Chondrocyte (in vitro differentiated cells): ENCODE results near the gene XPNPEP2. TPM values are rescaled to one million over a fixed set of nuclear protein-coding genes. Genes with fewer than 3 reads are reported as not detected.

ENCODE experiments used
- DNase-seq: peaks from one replicate; pipeline ENCODE4 v3.0.0; 2021; ENCODE audit warnings: mixed read lengths, low spot score
- H3K27ac Mint-ChIP-seq: one replicate; pipeline ENCODE4 v1.8.0; 2021; ENCODE audit warnings: mild to moderate bottlenecking, moderate library complexity, mixed read lengths; ENCODE audit not compliant: unreplicated experiment
- H3K27me3 Mint-ChIP-seq: 2 replicates; pipeline ENCODE4 v1.8.0; 2021; ENCODE audit warnings: low read depth, mixed read lengths
- H3K36me3 Mint-ChIP-seq: 2 replicates; pipeline ENCODE4 v1.8.0; 2021; ENCODE audit warnings: low read depth, mixed read lengths
- H3K4me1 Mint-ChIP-seq: 2 replicates; pipeline ENCODE4 v1.8.0; 2021; ENCODE audit warnings: low read depth, mild to moderate bottlenecking, mixed read lengths
- H3K4me3 Mint-ChIP-seq: one replicate; pipeline ENCODE4 v1.8.0; 2021; ENCODE audit warnings: mild to moderate bottlenecking, moderate library complexity, mixed read lengths; ENCODE audit not compliant: unreplicated experiment
- H3K9me3 Mint-ChIP-seq: 2 replicates; pipeline ENCODE4 v1.8.0; 2021; ENCODE audit warnings: low read depth, mixed read lengths
- total RNA-seq: library from RNA; stranded (reverse); gene quantifications from 3 replicates; pipeline ENCODE4 v1.2.1, GENCODE V29; 2021
- TF ChIP-seq, protein P1 (sequence below): fragments of 200-600 bp; sonication (generic); IDR thresholded peaks from 2 replicates; pipeline ENCODE4 v1.5.0; 2021; ENCODE audit warnings: antibody characterized with exemption, mild to moderate bottlenecking, moderate library complexity

The XPNPEP2 gene
- total RNA-seq, 1 donor from 2014 or later = not detected

DNA sequence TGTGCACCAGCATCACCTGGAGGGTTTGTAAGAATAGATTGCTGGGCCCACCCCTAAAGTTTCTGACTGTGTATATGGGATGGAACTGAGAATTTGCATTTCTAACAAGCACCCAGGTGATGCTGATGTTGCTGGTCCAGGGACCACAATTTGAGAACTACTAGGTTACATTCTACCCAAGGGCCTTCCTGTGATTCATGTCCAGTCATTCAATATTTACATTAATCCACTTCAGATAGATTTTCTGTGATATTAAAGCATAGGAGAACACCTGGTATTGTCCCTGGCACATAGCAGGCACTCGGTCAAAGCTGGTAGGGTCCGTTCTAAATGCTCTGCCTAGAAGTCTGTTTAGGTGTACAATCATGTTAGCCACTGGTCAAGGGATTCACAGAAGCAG, 19.5 kb upstream of the XPNPEP2 start:
- H3K4me3 Mint-ChIP-seq = no peak overlapping the region
- H3K9me3 Mint-ChIP-seq = no peaks in the 10 kb centered on the region
- no peak for DNase-seq
- H3K27ac Mint-ChIP-seq = no peak overlapping the region
- no peaks in the 10 kb centered on the region for H3K4me1 Mint-ChIP-seq
- H3K36me3 Mint-ChIP-seq = no peaks in the 10 kb centered on the region
- TF ChIP-seq, protein P1, sequence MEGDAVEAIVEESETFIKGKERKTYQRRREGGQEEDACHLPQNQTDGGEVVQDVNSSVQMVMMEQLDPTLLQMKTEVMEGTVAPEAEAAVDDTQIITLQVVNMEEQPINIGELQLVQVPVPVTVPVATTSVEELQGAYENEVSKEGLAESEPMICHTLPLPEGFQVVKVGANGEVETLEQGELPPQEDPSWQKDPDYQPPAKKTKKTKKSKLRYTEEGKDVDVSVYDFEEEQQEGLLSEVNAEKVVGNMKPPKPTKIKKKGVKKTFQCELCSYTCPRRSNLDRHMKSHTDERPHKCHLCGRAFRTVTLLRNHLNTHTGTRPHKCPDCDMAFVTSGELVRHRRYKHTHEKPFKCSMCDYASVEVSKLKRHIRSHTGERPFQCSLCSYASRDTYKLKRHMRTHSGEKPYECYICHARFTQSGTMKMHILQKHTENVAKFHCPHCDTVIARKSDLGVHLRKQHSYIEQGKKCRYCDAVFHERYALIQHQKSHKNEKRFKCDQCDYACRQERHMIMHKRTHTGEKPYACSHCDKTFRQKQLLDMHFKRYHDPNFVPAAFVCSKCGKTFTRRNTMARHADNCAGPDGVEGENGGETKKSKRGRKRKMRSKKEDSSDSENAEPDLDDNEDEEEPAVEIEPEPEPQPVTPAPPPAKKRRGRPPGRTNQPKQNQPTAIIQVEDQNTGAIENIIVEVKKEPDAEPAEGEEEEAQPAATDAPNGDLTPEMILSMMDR = no peak
- peaks cover 21% of the 10 kb centered on the region for H3K27me3 Mint-ChIP-seq

DNA sequence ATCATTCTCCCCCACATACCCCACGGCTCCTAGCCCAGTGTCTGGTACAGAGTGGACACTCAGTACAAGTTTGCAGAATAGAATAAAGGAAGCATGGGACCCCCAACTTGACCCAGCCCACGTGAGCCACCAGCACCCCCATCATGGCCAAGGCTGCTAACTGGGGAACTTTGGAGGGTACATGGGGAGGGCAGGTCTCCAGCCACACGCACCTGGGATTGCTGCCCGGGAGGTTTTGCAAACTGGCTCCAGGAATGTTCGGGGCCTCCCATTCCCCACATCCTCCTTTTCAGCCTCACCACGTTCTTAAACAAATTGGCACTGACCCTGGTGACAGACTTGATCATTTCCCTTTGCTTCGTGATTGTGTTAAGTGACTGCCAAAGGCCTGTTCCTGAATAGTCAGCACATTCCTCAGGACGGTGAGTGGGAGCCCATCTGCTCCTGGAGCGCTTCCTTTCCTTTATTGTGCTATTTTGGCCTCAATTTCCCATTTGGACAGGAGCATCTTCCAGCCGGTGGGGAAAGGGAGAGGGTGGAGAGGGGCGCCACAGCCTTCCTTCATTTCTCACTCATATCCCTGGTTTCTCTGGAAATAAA, 18.7 kb upstream of the XPNPEP2 start:
- Mint-ChIP-seq H3K9me3 (no peaks in the 10 kb centered on the region), H3K36me3 (no peaks in the 10 kb centered on the region), H3K27ac (no peak overlapping the region), H3K4me1 (no peaks in the 10 kb centered on the region), H3K4me3 (no peak overlapping the region), H3K27me3 (peaks cover 27% of the 10 kb centered on the region)
- TF ChIP-seq, protein P1 = no peak
- DNase-seq = no peak

DNA sequence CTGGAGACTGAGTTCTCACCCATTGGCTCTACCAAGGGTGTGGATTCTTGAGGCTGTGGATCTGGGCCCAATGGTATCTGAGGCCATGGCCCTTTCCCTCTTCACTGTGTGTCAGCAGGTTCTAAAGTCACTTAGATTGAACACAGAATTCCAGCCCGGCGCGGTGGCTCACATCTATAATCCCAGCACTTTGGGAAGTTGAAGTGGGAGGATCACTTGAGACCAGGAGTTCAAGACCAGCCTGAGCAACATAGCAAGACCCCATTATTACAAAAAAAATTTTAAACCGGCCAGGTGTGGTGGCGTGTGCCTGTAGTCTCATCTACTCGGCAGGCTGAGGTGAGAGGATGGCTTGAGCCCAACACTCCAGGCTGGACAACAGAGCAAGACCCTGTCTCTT, 18.0 kb upstream of the XPNPEP2 start:
- no peaks in the 10 kb centered on the region for H3K36me3 Mint-ChIP-seq
- H3K4me3 Mint-ChIP-seq = no peak overlapping the region
- DNase-seq = no peak
- H3K9me3 Mint-ChIP-seq = no peaks in the 10 kb centered on the region
- H3K27ac Mint-ChIP-seq = no peak overlapping the region
- H3K27me3 Mint-ChIP-seq = peaks cover 27% of the 10 kb centered on the region
- no peaks in the 10 kb centered on the region for H3K4me1 Mint-ChIP-seq
- TF ChIP-seq, protein P1 = no peak

DNA sequence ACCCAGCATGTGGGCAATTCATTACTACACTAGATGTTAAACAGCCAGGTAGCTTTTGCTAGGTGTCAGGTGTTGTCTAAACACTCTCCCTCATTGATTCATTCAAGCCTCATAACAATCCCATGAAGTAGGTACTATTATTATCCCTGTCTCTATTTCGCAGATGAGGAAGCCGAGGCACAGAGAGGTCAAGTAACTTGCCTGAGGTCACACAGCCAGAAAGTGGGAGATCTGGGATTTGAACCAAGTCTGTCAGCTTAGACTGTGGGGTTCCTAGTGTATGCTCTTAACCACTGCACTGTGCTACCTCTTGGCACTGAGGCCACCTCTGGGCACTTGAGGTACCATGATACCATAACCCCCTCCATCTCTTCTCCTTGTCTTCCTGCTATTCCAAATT, 17.4 kb upstream of the XPNPEP2 start:
- Mint-ChIP-seq H3K4me1 (no peaks in the 10 kb centered on the region), H3K4me3 (no peak overlapping the region), H3K36me3 (no peaks in the 10 kb centered on the region), H3K9me3 (no peaks in the 10 kb centered on the region), H3K27me3 (peaks cover 27% of the 10 kb centered on the region), H3K27ac (no peak overlapping the region)
- DNase-seq = no peak
- TF ChIP-seq, protein P1 = no peak

DNA sequence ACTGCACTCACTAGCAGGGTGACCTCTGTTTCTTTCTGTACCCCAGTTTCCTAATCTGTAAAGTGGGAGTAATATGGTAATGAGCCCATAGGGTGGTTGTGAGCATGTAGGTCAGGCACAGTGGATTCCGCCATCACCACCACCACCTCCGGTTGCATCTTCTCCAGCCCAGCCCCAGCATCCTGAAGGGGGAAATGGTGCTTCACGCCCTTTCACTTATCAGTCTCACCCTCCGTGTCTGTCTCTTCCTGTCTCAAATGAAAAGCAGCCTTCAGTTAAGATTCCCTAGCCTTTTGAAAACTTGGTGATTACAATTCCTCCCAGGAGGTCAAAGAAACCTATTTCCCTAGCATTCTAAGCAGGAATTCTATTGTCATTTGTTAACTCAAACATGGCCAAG, 16.9 kb upstream of the XPNPEP2 start:
- Mint-ChIP-seq H3K27me3 (peaks cover 27% of the 10 kb centered on the region), H3K9me3 (no peaks in the 10 kb centered on the region), H3K27ac (no peak overlapping the region), H3K4me3 (no peak overlapping the region), H3K4me1 (no peaks in the 10 kb centered on the region), H3K36me3 (no peaks in the 10 kb centered on the region)
- no peak for DNase-seq
- TF ChIP-seq, protein P1 = no peak
